Brain microvascular endothelial cell (primary cell): ENCODE measurements around the gene PSMC3.

Experiments used
- DNase-seq: peaks from one replicate; pipeline ENCODE4 v3.0.0-alpha.2; 2020
- H3K27ac ChIP-seq: fragments of 250-450 bp; sonication (Bioruptor Pico); 2 replicates; pipeline ENCODE4 v1.5.1; 2020; ENCODE audit warnings: mild to moderate bottlenecking, moderate library complexity
- H3K27me3 ChIP-seq: fragments of 250-450 bp; sonication (Bioruptor Pico); replicated peaks from 2 replicates; pipeline ENCODE4 v1.5.1; 2020; ENCODE audit warnings: mild to moderate bottlenecking
- H3K36me3 ChIP-seq: fragments of 250-450 bp; sonication (Bioruptor Pico); replicated peaks from 2 replicates; pipeline ENCODE4 v1.5.1; 2020; ENCODE audit warnings: mild to moderate bottlenecking
- H3K4me3 ChIP-seq: 2 replicates; pipeline ENCODE4 v1.5.1; 2011; ENCODE audit warnings: low read depth, mild to moderate bottlenecking, control low read depth, low read length, moderate library complexity
- in situ Hi-C: cut with HindIII; loops from 2 replicates; pipeline ENCODE4 v1.10.0; 2017; ENCODE audit warnings: low sequenced_read_pairs, low pct_ligation_motif_present
- TF ChIP-seq, protein P1 (sequence below): IDR thresholded peaks from 2 replicates; pipeline ENCODE4 v1.5.1; 2011; ENCODE audit warnings: low read depth, mild to moderate bottlenecking, moderate library complexity, low read length, control low read depth, inconsistent platforms; ENCODE audit errors: missing control alignments

PSMC3 gene

DNA sequence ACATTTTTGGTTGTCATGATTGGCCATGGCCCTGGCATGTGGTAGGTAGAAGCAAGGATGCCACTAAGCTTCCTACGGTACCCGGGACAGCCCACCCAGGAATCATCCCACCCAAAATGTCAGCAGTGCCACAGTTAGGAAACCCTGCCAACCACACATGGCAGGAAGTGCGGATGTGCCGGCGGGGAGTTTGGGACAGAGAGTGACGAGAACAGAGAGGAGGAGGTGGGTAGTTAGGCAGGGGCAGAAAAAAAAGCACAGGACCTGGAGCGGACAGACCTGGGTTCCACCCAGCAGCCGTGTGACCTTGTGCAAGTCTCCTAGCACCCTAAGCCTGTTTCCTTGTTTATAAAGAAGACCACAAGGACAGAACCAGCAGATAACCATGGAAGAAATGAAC is 51.2 kb downstream of the PSMC3 start:
- H3K27ac ChIP-seq: no peak overlapping the region
- TF ChIP-seq, protein P1, sequence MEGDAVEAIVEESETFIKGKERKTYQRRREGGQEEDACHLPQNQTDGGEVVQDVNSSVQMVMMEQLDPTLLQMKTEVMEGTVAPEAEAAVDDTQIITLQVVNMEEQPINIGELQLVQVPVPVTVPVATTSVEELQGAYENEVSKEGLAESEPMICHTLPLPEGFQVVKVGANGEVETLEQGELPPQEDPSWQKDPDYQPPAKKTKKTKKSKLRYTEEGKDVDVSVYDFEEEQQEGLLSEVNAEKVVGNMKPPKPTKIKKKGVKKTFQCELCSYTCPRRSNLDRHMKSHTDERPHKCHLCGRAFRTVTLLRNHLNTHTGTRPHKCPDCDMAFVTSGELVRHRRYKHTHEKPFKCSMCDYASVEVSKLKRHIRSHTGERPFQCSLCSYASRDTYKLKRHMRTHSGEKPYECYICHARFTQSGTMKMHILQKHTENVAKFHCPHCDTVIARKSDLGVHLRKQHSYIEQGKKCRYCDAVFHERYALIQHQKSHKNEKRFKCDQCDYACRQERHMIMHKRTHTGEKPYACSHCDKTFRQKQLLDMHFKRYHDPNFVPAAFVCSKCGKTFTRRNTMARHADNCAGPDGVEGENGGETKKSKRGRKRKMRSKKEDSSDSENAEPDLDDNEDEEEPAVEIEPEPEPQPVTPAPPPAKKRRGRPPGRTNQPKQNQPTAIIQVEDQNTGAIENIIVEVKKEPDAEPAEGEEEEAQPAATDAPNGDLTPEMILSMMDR: no peak
- no peaks in the 10 kb centered on the region for H3K36me3 ChIP-seq
- no peak for DNase-seq
- in situ Hi-C loops: no loop called here
- no peaks in the 10 kb centered on the region for H3K27me3 ChIP-seq
- H3K4me3 ChIP-seq: no peak overlapping the region

DNA sequence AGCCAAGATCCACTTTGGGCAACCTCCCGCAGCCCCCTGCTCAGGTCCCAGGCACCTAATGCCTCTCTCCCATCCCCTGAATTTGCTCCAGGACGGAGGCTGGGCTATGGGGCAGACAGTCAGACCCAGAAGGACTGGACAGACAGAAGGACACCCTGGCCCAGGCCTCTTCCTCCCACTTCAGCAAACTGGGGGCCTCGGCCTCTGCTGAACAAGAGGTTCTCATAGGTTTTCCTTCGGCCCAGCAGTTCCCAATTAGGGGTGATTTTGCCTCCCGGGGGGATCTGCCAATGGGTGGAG is 51.6 kb downstream of the PSMC3 start:
- TF ChIP-seq, protein P1: no peak
- no peak overlapping the region for H3K4me3 ChIP-seq
- no peak overlapping the region for H3K27ac ChIP-seq
- in situ Hi-C loops: no loop called here
- H3K27me3 ChIP-seq: no peaks in the 10 kb centered on the region
- no peak for DNase-seq
- H3K36me3 ChIP-seq: no peaks in the 10 kb centered on the region

GRCh38 chr11:47373876-47374719 is 52.1 kb downstream of the PSMC3 start:
- Histone ChIP-seq H3K36me3 (no peaks in the 10 kb centered on the region), H3K4me3 (no peak overlapping the region), H3K27ac (no peak overlapping the region), H3K27me3 (no peaks in the 10 kb centered on the region)
- in situ Hi-C loops: no loop called here
- TF ChIP-seq, protein P1: peak; percentile 98
- peak; percentile 64 for DNase-seq

DNA sequence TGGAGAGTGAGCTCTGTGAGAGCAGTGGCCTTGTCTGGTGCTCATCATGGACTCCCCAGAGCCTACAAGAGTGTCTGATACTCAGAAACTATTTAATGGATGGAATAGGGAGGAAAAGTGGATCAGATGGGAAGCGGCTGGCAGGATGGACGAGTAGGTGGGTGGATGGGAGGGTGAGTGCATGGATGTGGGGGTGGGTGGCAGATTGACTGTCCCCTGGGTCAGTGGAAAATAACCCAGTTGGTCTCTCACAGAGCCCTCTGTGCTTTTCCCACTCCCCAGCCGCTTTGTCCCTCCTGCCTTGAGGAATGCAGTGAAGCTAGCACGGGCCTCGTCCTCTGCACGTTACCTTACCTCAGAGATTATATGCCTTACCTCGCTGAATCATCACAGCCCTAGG is 53.8 kb downstream of the PSMC3 start:
- no peak for DNase-seq
- Histone ChIP-seq H3K4me3 (no peak overlapping the region), H3K27ac (no peak overlapping the region), H3K27me3 (no peaks in the 10 kb centered on the region), H3K36me3 (no peaks in the 10 kb centered on the region)
- in situ Hi-C loops: no loop called here
- TF ChIP-seq, protein P1: no peak

- TF ChIP-seq, protein P1: no peak
- Histone ChIP-seq H3K27ac (no peak overlapping the region), H3K4me3 (no peak overlapping the region), H3K27me3 (no peaks in the 10 kb centered on the region), H3K36me3 (no peaks in the 10 kb centered on the region)
- in situ Hi-C loops: no loop called here
- DNase-seq: no peak
These were observed 56.6 kb downstream of the PSMC3 start for GRCh38 chr11:47369676-47370075.
